Measurements from ENCODE around the gene SRSF9. TPM values are rescaled to one million over a fixed set of nuclear protein-coding genes. Genes with fewer than 3 reads are reported as not detected.

The SRSF9 gene
- total RNA-seq, 1 donor from 2014 or later, result 190 TPM

Other genes starting within 250 kb of the SRSF9 start
- 38.4 and 63.1 TPM in 2 replicates for gene PXN, start 204.0 kb downstream of the SRSF9 start, total RNA-seq
- under 0.01 TPM in 2 replicates for gene RNU4-2, start 177.8 kb downstream of the SRSF9 start, total RNA-seq
- gene RNU4-1, start 176.5 kb downstream of the SRSF9 start, total RNA-seq, result under 0.01 TPM in 2 replicates
- 1.0 and 2.4 TPM in 2 replicates for gene SIRT4, start 167.4 kb downstream of the SRSF9 start, total RNA-seq
- not detected in 2 replicates for gene PLA2G1B, start 142.0 kb downstream of the SRSF9 start, total RNA-seq
- 0.15 TPM in 1 of 2 replicates, not detected in the other for gene MSI1, start 100.6 kb downstream of the SRSF9 start, total RNA-seq
- 413 and 865 TPM in 2 replicates for gene COX6A1, start 31.6 kb downstream of the SRSF9 start, total RNA-seq
- gene TRIAP1, start 23.4 kb downstream of the SRSF9 start, total RNA-seq, result 25.5 and 35.4 TPM in 2 replicates
- 30.9 and 32.0 TPM in 2 replicates for gene GATC, start 23.3 kb downstream of the SRSF9 start, total RNA-seq
- gene DYNLL1, start 26.4 kb upstream of the SRSF9 start, total RNA-seq, result 216 and 417 TPM in 2 replicates
- 46.6 and 50.0 TPM in 2 replicates for gene COQ5, start 59.4 kb upstream of the SRSF9 start, total RNA-seq
- gene RNF10, start 64.6 kb upstream of the SRSF9 start, total RNA-seq, result 84.7 and 491 TPM in 2 replicates
- 40.3 and 49.2 TPM in 2 replicates for gene POP5, start 111.7 kb upstream of the SRSF9 start, total RNA-seq
- not detected in 2 replicates for gene CABP1, start 170.9 kb upstream of the SRSF9 start, total RNA-seq
- gene MLEC, start 217.4 kb upstream of the SRSF9 start, total RNA-seq, result 137 and 146 TPM in 2 replicates
- gene UNC119B, start 240.7 kb upstream of the SRSF9 start, total RNA-seq, result 16.8 and 68.2 TPM in 2 replicates